Neural cell (in vitro differentiated cells): Measurements from ENCODE around the gene INSR.

Source experiments
- EZH2 ChIP-seq: fragments of 200-600, 300-800 bp; shearing (Covaris generic), sonication (generic); IDR thresholded peaks from 2 replicates; pipeline ENCODE4 v1.6.1; 2014; ENCODE audit warnings: antibody characterized with exemption, low read length, borderline replicate concordance, mild to moderate bottlenecking; ENCODE audit not compliant: insufficient read depth, poor library complexity, severe bottlenecking
- POLR2AphosphoS5 ChIP-seq: IDR thresholded peaks from 2 replicates; pipeline ENCODE4 v1.6.1; 2012
- SMC3 ChIP-seq: fragments of 450-650 bp; conservative IDR thresholded peaks from 2 replicates; pipeline ENCODE4 v1.6.1; 2014; ENCODE audit warnings: antibody characterized with exemption, mild to moderate bottlenecking, moderate library complexity; ENCODE audit not compliant: poor library complexity
- TF ChIP-seq, protein P1 (sequence below): fragments of 450-650 bp; IDR thresholded peaks from 2 replicates; pipeline ENCODE4 v1.5.1; 2014; ENCODE audit warnings: antibody characterized with exemption, mild to moderate bottlenecking, moderate library complexity; ENCODE audit not compliant: poor library complexity, severe bottlenecking

GRCh38 chr19:7200736-7201135 is 93.5 kb downstream of the INSR start:
- no peak for TF ChIP-seq SMC3
- TF ChIP-seq, protein P1, sequence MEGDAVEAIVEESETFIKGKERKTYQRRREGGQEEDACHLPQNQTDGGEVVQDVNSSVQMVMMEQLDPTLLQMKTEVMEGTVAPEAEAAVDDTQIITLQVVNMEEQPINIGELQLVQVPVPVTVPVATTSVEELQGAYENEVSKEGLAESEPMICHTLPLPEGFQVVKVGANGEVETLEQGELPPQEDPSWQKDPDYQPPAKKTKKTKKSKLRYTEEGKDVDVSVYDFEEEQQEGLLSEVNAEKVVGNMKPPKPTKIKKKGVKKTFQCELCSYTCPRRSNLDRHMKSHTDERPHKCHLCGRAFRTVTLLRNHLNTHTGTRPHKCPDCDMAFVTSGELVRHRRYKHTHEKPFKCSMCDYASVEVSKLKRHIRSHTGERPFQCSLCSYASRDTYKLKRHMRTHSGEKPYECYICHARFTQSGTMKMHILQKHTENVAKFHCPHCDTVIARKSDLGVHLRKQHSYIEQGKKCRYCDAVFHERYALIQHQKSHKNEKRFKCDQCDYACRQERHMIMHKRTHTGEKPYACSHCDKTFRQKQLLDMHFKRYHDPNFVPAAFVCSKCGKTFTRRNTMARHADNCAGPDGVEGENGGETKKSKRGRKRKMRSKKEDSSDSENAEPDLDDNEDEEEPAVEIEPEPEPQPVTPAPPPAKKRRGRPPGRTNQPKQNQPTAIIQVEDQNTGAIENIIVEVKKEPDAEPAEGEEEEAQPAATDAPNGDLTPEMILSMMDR, result no peak
- no peak for TF ChIP-seq EZH2
- TF ChIP-seq POLR2AphosphoS5, result no peak
